HG02852 (cell line): Measurements from ENCODE around the gene KRTAP4-16.
"Not testable (repeated sequence)": the region's sequence is repeated elsewhere in the genome, so short reads cannot be mapped to it uniquely, and the experiment has no call there.

Experiments
- ATAC-seq: cut with Tn5 transposase; IDR thresholded peaks from one replicate; pipeline ENCODE4 v1.9.1; 2021; ENCODE audit warnings: mild to moderate bottlenecking, moderate library complexity; ENCODE audit not compliant: unreplicated experiment

The KRTAP4-16 gene

DNA sequence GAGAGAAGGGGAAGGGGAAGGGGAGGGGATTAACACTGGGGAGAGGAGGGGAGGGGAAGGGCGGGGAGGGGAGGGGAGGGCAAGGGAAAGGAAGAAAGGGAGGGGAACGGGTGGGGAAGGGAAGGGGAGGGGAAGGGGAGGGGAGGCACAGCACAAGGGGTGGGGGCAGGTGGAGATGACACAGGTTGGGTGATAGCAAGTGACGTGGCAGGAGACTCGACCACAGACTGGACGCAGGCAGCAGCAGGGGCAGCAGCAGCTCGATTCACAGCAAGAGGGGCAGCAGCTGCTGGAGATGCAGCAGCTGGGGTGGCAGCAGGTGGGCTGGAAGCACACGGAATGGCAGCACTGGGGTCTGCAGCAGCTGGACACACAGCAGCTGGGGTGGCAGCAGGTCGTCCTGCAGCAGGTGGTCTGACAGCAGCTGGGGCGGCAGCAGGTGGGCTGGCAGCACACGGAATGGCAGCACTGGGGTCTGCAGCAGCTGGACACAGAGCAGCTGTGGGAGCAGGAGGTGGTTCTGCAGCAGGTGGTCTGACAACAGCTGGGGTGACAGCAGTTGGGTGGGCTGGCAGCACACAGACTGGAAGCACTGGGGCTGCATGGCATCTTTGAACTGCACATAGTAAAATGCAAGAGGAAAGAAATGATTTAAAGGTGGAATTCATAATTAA is at the start of gene KRTAP4-16:
KRTAP4-16 (minus strand) TSS at position 624 of the 674 bp plus-strand sequence; CDS start at position 624, 0 bp downstream.
- no peak for ATAC-seq

DNA sequence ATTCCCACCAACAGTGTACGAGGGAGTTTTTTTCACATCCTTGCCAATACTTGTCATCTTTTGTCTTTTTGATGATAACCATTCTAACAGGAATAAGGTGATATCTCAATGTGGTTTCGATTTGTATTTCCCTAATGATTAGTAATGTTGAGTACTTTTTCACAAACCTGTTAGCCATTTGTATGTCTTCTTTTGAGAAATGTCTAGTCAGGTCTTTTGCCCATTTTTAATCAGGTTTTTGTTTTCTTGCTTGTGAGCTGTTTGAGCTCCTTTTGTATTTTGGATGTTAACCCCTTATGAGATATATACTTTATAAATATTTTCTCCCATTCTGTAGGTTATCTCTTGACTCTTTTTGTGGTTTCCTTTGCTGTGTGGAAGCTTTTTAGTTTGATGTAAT is 49.5 kb upstream of the KRTAP4-16 start:
- ATAC-seq, result no peak

DNA sequence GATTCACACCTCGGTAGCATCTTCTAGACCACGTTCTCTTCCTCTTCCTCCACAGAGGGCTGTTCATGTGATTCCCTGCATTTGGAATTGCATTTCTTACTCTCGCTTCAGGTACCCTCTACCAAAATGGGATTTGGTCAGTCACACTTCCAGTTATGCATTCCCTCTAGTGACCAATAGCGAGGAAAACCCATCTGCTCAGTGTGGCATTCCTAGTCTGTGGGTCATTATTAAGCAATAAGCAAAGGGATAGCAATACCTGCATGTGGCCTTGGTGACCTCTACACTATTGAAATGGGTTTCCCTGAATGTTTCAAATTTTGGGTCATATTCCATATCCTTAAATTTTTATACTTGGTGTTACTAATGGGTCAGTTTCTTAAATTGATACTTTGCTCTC is 48.0 kb upstream of the KRTAP4-16 start:
- no peak for ATAC-seq

DNA sequence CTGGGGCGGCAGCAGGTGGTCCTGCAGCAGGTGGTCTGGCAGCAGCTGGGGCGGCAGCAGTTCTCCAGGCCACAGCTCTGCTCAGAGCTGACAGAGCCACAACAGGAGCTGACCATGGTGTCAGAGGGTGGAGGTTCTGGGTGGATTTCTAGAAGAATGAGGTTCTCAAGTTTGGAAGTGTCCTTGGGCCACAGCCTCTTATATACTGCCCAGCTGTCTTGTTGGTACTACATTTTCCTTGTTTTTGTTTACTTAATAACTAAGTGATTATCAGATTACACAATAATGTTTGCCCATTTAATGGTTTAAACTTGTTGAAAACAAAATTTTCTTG is 47.6 kb upstream of the KRTAP4-16 start, which contains the start of gene KRTAP4-5:
KRTAP4-5 (minus strand) TSS at position 174 of the 334 bp plus-strand sequence; CDS start at position 116, 58 bp downstream.
- no peak for ATAC-seq

DNA sequence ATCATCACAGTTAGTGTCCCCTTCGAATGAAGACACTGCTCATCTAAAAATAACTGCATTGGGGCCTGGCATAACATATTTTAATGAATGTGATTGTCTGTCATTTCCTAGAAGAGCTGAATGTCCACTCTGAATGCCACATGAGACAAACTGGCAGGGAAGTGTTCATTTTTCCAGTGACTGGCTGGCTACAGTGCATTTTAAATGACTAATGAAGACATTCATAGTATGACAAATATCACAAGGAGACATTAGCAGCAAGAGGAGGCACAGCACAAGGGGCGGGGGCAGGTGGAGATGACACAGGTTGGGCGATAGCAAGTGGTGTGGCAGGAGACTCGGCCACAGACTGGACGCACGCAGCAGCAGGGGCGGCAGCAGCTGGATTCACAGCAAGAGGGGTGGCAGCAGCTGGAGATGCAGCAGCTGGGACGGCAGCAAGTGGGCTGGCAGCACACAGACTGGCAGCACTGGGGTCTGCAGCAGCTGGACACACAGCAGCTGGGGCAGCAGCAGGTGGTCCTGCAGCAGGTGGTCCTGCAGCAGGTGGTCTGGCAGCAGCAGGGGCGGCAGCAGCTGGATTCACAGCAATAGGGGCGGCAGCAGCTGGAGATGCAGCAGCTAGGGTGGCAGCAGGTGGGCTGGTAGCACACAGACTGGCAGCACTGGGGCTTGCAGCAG is 47.1 kb upstream of the KRTAP4-16 start:
- ATAC-seq, result not testable (repeated sequence)

DNA sequence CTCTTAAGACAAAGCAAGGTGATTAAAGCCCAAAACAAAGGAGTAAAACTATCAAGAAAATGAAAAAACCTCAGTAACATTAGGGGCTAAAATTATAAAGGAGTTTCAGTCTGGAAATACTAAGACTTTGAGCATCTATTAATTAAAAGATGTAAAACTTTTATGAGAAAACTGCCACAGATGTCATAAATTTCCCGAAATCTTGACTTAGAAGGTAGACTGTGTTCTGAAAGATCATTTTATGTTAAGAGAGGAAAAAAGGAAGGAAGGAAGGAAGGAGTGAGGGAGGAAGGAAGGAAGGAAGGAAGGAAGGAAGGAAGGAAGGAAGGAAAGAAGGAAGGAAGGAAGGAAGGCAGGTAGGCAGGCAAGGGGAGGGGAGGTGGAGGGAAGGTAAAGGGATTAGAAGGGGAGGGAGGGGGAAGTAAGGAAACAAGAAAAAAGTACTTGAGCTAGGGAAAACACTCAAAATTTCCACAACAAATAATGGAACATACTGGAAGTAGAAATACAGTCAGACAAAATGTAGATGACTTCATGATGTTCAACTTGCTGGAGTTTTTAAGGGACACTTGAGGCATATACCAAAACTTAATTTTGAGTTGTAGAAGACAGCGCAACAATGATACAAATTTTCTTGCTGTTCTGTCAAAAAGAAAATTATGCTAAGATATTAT is 45.7 kb upstream of the KRTAP4-16 start:
- no peak for ATAC-seq

DNA sequence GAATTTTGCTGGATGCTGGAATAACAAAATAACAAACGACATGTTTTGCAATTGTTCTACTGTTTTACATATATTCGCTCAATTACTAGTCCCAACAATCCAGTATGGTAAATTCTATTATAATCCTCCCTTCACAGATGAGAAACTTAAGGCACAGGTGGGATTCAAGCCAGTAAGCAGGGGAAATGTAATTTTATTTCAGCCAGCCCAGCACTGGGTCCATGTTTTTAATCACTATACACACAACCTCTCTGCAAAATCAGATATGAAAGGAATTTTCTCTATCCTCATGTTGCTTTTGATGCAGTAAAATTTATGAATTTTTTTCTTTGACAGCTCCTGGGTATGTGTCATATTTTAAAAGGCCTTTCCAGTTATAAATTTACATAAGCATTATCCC is 43.3 kb upstream of the KRTAP4-16 start:
- no peak for ATAC-seq

DNA sequence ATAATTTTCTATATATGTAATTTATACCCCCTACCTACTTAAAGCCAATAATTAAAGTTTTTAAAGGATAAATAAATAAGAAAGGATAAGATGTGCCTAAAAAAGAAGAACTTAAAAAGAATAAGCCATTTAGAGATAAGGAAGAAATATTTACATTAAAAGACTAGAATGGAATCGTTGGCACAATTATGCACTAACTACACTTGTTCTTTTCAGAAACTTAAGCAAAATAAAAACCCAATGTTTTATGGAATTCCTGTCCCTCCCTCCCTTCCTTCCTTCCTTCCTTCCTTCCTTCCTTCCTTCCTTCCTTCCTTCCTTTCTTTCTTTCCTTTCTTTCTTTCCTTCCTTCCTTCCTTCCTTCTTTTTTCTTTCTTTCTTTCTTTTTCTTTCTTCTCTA is 42.8 kb upstream of the KRTAP4-16 start:
- ATAC-seq, result no peak

DNA sequence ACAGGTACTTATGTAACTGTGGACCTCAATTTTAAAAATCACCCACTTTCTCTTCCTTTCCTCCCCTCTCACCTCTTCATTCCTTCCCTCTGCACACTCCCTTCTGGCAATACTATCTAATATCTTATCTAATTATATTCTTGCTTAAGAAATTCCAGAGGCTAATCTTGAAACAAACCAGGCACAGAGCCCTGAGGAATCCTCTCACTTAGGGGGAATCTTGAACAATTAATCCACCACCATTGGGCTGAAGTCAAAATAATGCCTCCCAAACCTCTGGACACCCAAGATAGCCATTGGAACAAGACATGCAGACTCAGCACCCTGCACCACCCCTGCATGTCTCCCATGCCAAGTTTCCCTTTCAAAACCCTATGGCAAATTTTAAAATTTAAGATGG is 39.4 kb upstream of the KRTAP4-16 start:
- no peak for ATAC-seq

DNA sequence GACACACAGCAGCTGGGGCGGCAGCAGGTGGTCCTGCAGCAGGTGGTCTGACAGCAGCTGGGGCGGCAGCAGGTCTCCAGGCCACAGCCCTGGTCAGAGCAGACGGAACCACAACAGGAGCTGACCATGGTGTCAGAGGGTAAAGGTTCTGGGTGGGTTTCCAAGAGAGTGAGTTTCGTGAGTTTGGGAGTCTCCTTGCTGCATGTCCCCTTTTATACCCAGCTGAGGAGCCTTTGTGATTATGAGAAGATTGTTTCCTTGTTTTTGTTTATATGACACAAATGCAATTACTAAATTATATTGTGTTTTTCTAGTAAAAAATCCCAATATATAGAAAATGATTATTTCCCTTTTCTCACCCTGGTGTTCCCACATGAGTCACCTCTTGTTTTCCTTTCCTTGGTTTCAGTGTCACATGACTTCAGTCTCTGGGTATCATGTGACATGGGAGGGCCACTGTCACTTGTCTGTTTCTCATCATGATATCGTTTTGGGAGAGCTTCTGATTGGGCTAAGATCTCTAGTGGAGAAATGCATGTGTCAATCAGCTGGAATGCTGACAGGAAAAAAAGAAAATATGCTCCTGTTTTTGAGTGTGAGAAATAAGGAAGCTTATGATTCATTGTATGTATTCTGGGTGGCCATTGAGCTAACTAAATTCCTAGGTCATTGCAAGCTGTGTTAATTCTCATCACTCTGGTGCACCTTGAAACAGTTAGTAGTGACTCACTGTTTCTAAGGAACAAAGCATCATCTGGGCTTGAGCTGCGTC is 38.5 kb upstream of the KRTAP4-16 start, which contains the start of gene KRTAP4-6:
KRTAP4-6 (minus strand) TSS at position 185 of the 772 bp plus-strand sequence; CDS start at position 128, 57 bp downstream.
- ATAC-seq, result no peak

DNA sequence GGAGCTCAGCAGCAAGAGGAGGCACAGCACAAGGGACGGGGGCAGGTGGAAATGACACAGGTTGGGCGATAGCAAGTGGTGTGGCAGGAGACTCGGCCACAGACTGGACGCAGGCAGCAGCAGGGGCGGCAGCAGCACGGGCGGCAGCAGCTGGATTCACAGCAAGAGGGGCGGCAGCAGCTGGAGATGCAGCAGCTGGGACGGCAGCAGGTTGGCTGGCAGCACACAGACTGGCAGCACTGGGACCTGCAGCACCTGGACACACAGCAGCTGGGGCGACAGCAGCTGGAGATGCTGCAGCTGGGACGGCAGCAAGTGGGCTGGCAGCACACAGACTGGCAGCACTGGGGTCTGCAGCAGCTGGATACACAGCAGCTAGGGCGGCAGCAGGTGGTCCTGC is 37.9 kb upstream of the KRTAP4-16 start:
- not testable (repeated sequence) for ATAC-seq

DNA sequence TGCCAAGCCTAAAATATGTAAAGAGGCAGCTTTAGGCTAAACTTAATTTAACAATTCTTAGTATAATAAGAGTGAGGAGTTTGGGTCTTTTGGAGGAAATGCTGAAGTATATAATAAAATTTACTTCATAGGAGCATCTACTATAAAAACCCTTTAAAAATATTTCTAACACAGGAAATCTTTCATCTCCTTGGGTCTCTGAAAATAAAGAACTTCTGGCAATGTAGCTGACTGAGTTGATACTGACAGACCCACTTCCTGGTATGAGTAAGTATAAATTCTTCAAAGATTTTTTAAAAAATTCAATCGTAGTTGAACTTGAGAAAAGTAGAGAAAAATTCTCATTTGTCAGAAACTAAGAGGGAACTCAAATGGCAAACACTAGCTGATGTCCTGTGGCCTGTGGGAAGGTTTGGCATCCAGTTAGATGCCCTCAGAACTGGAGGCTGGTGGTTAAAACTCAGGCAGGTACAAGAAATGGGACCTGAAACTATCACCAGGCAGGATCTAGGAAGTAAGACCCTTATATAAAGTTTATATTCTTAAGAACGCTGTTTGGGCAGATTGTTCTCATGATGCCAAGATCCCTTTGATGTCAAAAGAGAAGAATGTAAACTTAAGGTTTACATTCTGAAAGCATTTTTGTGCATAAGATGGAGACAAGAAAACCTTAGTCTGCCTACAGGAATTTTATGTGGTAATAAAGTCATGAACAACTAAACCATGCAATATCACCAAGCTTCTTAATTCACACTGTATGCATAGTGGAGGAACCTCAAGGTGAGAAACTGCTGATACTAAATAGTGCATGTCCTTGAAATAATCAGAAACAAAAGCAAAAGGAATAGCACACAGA is 32.1 kb upstream of the KRTAP4-16 start:
- ATAC-seq, result no peak

DNA sequence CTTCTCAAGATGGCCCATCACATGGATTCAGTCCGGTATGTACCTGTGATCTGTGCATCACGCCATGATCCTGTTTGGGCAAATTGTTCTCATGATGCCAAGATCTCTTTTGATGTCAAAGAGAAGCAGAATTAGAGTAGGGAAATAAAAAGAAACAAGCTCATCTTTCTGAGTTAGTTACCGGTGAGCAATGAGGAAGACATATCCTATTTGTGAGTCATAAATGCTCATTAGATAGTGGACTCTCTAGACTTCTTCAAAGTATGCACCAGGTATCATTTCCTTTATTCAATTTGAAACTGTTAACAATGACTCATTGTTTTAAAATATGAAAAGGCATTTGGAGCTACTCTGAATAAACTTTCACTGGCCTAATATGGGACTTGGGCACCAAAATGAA is 30.0 kb upstream of the KRTAP4-16 start:
- ATAC-seq, result no peak

DNA sequence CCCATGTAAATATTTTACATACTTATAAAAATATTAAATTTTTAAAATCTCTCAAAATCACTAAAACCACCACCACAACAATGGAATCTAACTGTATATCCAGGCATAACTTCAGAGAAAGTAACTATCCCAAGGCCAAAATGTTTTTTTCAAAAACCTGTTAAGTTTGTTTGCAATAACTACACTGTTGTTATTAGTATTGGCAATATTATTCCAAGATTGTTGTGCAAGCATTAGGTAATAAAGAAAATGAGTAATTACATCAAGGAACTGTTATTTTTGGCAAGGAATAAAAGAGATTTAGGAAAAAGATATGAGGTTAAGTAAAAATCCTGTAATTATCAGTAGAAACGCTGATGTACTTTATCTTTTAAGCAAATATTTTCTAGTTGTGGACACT is 25.4 kb upstream of the KRTAP4-16 start:
- no peak for ATAC-seq

DNA sequence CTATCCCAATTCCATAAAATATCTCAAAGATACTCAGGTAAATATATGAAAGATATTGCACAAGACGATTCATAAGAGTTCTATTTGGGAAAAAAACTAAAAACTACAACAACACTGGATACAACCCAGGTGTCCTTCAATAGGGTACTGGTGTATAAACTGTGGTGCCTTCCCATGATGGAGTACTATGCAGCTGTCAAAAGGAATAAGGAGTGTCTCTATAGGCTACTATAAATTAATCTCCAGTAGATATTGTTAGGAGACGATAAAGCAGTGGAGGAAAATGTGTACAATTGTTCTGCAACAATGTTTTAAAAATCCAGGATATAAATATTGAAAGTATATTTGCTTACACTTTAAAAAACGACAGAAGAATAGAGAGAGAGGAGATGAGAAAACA is 24.4 kb upstream of the KRTAP4-16 start:
- ATAC-seq, result no peak

DNA sequence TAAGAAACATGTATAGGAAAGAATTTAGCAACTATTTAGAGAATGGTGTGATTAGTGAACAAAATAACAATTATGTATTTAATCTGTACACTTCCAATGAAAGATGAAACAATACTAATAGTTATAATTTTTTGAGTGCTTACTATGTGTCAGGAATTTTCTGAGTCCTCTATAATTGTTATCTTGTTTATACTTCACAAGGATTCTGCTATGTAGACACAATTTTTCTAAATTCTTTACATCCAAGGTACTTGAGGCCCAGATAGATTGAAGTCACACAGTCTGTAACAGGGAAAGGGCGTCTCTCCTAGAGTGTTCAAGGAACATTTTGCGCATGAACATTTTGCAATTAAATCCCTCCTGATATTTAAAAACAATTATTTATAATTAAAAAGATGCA is 23.1 kb upstream of the KRTAP4-16 start:
- no peak for ATAC-seq

DNA sequence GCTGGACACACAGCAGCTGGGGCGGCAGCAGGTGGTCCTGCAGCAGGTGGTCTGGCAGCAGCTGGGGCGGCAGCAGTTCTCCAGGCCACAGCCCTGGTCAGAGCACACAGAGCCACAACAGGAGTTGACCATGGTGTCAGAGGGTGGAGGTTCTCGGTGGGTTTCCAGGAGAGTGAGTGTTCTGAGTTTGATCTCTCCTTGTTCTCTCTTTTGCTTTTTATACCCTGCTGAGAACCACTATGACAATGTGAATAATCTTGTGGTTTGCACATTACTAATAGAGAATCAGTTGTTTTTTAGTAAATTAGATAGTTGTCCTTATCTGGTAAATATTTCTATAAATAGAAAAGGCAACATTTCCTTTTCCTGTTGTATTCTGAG is 22.0 kb upstream of the KRTAP4-16 start, which contains the start of gene KRTAP4-12:
KRTAP4-12 (minus strand) TSS at position 192 of the 381 bp plus-strand sequence; CDS start at position 132, 60 bp downstream.
- ATAC-seq, result not testable (repeated sequence)

DNA sequence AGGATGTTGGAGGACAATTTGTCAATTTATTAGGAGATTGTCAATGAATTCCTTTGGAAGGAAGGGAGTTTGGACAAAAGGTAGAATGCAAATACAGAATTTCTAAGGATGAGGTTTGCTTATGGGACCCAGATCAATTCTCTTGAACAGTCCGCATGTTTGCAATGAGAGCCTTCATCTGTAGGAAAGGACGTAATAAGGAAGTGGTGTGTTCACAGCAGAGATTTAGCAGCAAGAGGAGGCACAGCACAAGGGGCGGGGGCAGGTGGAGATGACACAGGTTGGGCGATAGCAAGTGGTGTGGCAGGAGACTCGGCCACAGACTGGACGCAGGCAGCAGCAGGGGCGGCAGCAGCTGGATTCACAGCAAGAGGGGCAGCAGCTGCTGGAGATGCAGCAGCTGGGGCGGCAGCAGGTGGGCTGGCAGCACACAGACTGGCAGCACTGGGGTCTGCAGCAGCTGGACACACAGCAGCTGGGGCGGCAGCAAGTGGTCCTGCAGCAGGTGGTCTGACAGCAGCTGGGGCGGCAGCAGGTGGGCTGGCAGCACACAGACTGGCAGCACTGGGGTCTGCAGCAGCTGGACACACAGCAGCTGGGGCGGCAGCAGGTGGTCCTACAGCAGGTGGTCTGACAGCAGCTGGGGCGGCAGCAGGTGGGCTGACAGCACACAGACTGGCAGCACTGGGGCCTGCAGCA is 21.4 kb upstream of the KRTAP4-16 start:
- ATAC-seq, result not testable (repeated sequence)

DNA sequence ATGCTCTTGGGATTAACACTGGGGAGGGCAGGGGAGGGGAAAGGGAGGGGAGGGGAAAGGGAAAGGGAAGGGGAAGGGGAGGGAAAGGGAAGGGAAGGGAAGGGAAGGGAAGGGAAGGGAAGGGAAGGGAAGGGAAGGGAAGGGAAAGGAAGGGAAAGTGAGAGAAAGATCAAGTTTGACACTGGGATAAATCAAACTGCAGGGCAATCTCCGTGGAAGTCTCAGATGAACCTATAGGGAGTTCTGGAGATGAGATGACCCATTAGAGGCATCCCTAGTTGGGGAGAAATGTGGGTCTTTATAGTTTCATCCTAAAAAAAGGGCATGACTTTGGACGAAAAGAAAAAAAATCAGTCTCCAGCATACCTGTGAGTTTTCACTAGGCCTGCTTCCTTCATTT is 19.7 kb upstream of the KRTAP4-16 start:
- no peak for ATAC-seq
